A673 (cell line): ENCODE results near the gene ZDHHC11. TPM values are rescaled to one million over a fixed set of nuclear protein-coding genes. Genes with fewer than 3 reads are reported as not detected.

Experiments
- BruUV-seq: library from RNA; stranded (reverse); fragments of 400-500 nt; replicated peaks from 2 replicates; lab custom pipeline; 2021; lab: Mats Ljungman, UMichigan
- CTCF ChIA-PET: fragments of 300-600 bp; sonication (Branson Sonifier 250); formaldehyde crosslinking; loops from one replicate; lab custom pipeline; 2022; ENCODE audit warnings: antibody characterized with exemption; lab: Charles Lee
- POLR2A ChIA-PET: fragments of 300-600 bp; sonication (Branson Sonifier 250); formaldehyde crosslinking; loops from one replicate; lab custom pipeline; 2022; ENCODE audit warnings: antibody characterized with exemption; ENCODE audit not compliant: low non-redundant PET; lab: Charles Lee
- DNase-seq: peaks from one replicate; pipeline ENCODE4 v3.0.0-alpha.2; 2015; ENCODE audit warnings: low spot score
- H3K27ac ChIP-seq: fragments of 200-600 bp; sonication (generic); 2 replicates; pipeline ENCODE4 v1.5.1; 2016; ENCODE audit warnings: mixed run types, low read depth, mild to moderate bottlenecking, mixed read lengths, antibody characterized with exemption, low read length; ENCODE audit not compliant: poor library complexity, severe bottlenecking
- H3K27me3 ChIP-seq: fragments of 200-600 bp; sonication (generic); replicated peaks from 2 replicates; pipeline ENCODE4 v1.6.1; 2017; ENCODE audit warnings: mixed run types, low read depth, mild to moderate bottlenecking, mixed read lengths, antibody characterized with exemption, low read length; ENCODE audit not compliant: insufficient read depth, poor library complexity
- H3K36me3 ChIP-seq: fragments of 200-600 bp; sonication (generic); 2 replicates; pipeline ENCODE4 v1.6.1; 2016; ENCODE audit warnings: mixed run types, mild to moderate bottlenecking, mixed read lengths, antibody characterized with exemption, low read length; ENCODE audit not compliant: insufficient read depth, poor library complexity, severe bottlenecking
- H3K4me1 ChIP-seq: fragments of 200-600 bp; sonication (generic); 2 replicates; pipeline ENCODE4 v1.6.1; 2017; ENCODE audit warnings: mixed run types, mild to moderate bottlenecking, mixed read lengths, antibody characterized with exemption, low read length; ENCODE audit not compliant: insufficient read depth, poor library complexity, severe bottlenecking
- H3K4me3 ChIP-seq: fragments of 200-600 bp; sonication (generic); 2 replicates; pipeline ENCODE4 v1.5.1; 2016; ENCODE audit warnings: low read depth, mixed run types, mild to moderate bottlenecking, mixed read lengths, low read length; ENCODE audit not compliant: poor library complexity, severe bottlenecking
- H3K9me3 ChIP-seq: fragments of 200-600 bp; sonication (generic); 2 replicates; pipeline ENCODE4 v1.6.1; 2016; ENCODE audit warnings: mixed run types, low read depth, mild to moderate bottlenecking, mixed read lengths, antibody characterized with exemption, low read length; ENCODE audit not compliant: poor library complexity, severe bottlenecking
- CTCF ChIP-seq: fragments of 300-800, 200-600 bp; sonication (generic); conservative IDR thresholded peaks from 2 replicates; pipeline ENCODE4 v1.5.1; 2017; ENCODE audit warnings: low read depth, mild to moderate bottlenecking, antibody characterized with exemption, low read length, moderate library complexity, mixed read lengths
- EZH2 ChIP-seq: fragments of 200-600 bp; sonication (generic); IDR thresholded peaks from 2 replicates; pipeline ENCODE4 v1.6.1; 2017; ENCODE audit warnings: borderline replicate concordance, low read depth, mild to moderate bottlenecking, mixed read lengths, antibody characterized with exemption, low read length; ENCODE audit not compliant: poor library complexity, severe bottlenecking
- intact Hi-C: fragments of 100-400 bp; cut with micrococcal nuclease; formaldehyde crosslinking; loops from one replicate; pipeline ENCODE4 v1.10.0; 2022; ENCODE audit not compliant: unreplicated experiment
- total RNA-seq: library from RNA; stranded (reverse); gene quantifications from 2 replicates; pipeline ENCODE4 v1.2.3, GENCODE V29; 2021

The ZDHHC11 gene
- total RNA-seq, 1 experiment from 2014 or later = 47.3 TPM

- CTCF ChIA-PET = no interaction called here
- Histone ChIP-seq H3K4me3 (no peak overlapping the region), H3K9me3 (no peaks in the 10 kb centered on the region), H3K27me3 (no peaks in the 10 kb centered on the region), H3K36me3 (peaks cover 11% of the 10 kb centered on the region), H3K27ac (no peak overlapping the region), H3K4me1 (no peaks in the 10 kb centered on the region)
- intact Hi-C loops = no loop called here
- BruUV-seq = no TSS peak
- TF ChIP-seq CTCF = no peak
- TF ChIP-seq EZH2 = no peak
- DNase-seq = no peak
- POLR2A ChIA-PET = no interaction called here
These were observed 7.9 kb upstream of the ZDHHC11 start for GRCh38 chr5:858726-859125.

GRCh38 chr5:856531-857425 lies 6.0 kb upstream of the ZDHHC11 start:
- DNase-seq = no peak
- H3K36me3 ChIP-seq = no peaks in the 10 kb centered on the region
- BruUV-seq = TSS peak; percentile 30
- no peak overlapping the region for H3K4me3 ChIP-seq
- TF ChIP-seq CTCF (no peak), EZH2 (no peak)
- H3K9me3 ChIP-seq = no peaks in the 10 kb centered on the region
- POLR2A ChIA-PET = no interaction called here
- intact Hi-C loops = no loop called here
- H3K27me3 ChIP-seq = no peaks in the 10 kb centered on the region
- CTCF ChIA-PET = no interaction called here
- H3K27ac ChIP-seq = no peak overlapping the region
- no peaks in the 10 kb centered on the region for H3K4me1 ChIP-seq

- Histone ChIP-seq H3K36me3 (no peaks in the 10 kb centered on the region), H3K4me3 (no peak overlapping the region), H3K27me3 (no peaks in the 10 kb centered on the region), H3K9me3 (no peaks in the 10 kb centered on the region), H3K27ac (no peak overlapping the region), H3K4me1 (no peaks in the 10 kb centered on the region)
- no TSS peak for BruUV-seq
- ChIA-PET CTCF (no interaction called here), POLR2A (no interaction called here)
- TF ChIP-seq CTCF = no peak
- no peak for TF ChIP-seq EZH2
- intact Hi-C loops = no loop called here
- DNase-seq = no peak
These were observed 5.2 kb upstream of the ZDHHC11 start for GRCh38 chr5:855771-856530.
